K562 (cell line): ENCODE measurements around the gene BMP2.

ENCODE experiments used
- ATF7 ChIP-seq: fragments of 450-650 bp; IDR thresholded peaks from 2 replicates; pipeline ENCODE4 v1.7.1; 2014; ENCODE audit warnings: mild to moderate bottlenecking, moderate library complexity
- CHD2 ChIP-seq: IDR thresholded peaks from 2 replicates; pipeline ENCODE4 v1.6.1; 2011; ENCODE audit warnings: low read depth, low read length
- GTF2F1 ChIP-seq: IDR thresholded peaks from 2 replicates; pipeline ENCODE4 v1.6.1; 2011; ENCODE audit warnings: low read depth, low read length, improper control_type of control experiment
- JUN ChIP-seq, 2 experiments: sonication (generic) in 1 of 2; formaldehyde crosslinking in 1 of 2; IDR thresholded peaks; 2 replicates each; pipeline versions ENCODE4 v1.6.1 to v1.8.0; 2012 to 2022; ENCODE audit warnings: borderline replicate concordance in 2 of 2, mild to moderate bottlenecking in 2 of 2, improper control_type of control experiment in 1 of 2, low read depth in 1 of 2, low read length in 1 of 2, missing genetic modification reagents in 1 of 2
- POLR2H ChIP-seq: IDR thresholded peaks from 2 replicates; pipeline ENCODE4 v1.6.1; 2016; ENCODE audit warnings: missing genetic modification characterization, low read depth, mild to moderate bottlenecking, control low read depth, missing compliant biosample characterization, moderate library complexity
- SIN3B ChIP-seq: fragments of 450-650 bp; IDR thresholded peaks from 2 replicates; pipeline ENCODE4 v1.6.1; 2017; ENCODE audit warnings: low read depth, mild to moderate bottlenecking, moderate library complexity
- SRF ChIP-seq, 2 experiments: fragments of 250-450, 450-650 bp in 1 of 2; sonication (Bioruptor Pico) in 1 of 2; sonication (generic) in 1 of 2; formaldehyde crosslinking; IDR thresholded peaks; 2 replicates each; pipeline versions ENCODE4 v1.5.0 to v1.5.1; 2020 to 2022; ENCODE audit warnings: mild to moderate bottlenecking in 1 of 2, missing genetic modification reagents in 1 of 2
- TF ChIP-seq, protein P1 (sequence below): fragments of 250-450 bp; sonication (Bioruptor Pico); IDR thresholded peaks from 2 replicates; pipeline ENCODE4 v1.8.0; 2021; ENCODE audit warnings: moderate library complexity, mild to moderate bottlenecking, inconsistent platforms

DNA sequence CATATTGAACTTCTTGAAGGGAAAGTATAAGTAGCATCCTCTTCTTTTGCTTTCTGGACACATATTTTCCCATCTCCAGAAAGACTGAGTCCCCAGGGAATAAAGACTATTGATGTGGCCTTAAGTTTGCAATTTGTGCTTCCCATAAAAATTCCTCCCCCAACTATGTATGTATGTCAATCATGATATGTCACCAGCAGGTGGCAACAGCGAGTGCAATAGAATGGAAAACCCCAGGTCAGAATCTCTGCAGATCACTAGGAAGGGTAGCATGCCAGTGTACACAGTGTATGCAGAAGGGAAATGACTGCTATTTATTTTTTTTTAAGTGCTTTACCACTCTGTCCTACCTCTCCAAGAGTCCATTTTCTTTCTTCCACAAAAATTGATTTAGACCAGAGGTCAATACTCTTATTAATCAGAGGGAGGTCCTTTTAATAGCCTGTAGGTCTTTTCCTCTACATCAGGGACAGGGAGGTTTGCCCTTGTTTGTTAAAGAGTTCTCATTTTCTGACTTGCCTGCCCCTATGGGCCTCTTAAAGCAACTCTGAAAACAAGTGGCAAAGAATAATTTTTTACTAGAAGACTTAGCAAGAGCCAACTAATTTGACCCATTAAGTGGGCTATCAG lies 61.4 kb downstream of the BMP2 start:
- TF ChIP-seq CHD2 (no peak), ATF7 (no peak), SIN3B (no peak), GTF2F1 (no peak), JUN (IDR thresholded peaks at IDR 0.05; ENCODE audit: borderline replicate concordance, low read depth, low read length) (no peak), JUN (CRISPR knock-in tag; IDR thresholded peaks at IDR 0.05; ENCODE audit: borderline replicate concordance) (no peak), POLR2H (no peak), SRF (CRISPR knock-in tag; IDR thresholded peaks at IDR 0.05) (no peak)
- TF ChIP-seq, protein P1, sequence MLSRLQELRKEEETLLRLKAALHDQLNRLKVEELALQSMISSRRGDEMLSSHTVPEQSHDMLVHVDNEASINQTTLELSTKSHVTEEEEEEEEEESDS (CRISPR knock-in tag), result no peak
